SK-N-SH treated with all-trans-retinoic acid at 6 μM for 48 hours (cell line): ENCODE data around the gene EPHA8.

Experiments used
- ATAC-seq: fragments of 200-7000 bp; cut with Tn5 transposase; 3 replicates; pipeline ENCODE4 v1.9.1; 2020; ENCODE audit warnings: mild to moderate bottlenecking, moderate library complexity
- ARNTL ChIP-seq: fragments of 450-650 bp; formaldehyde crosslinking; IDR thresholded peaks from 2 replicates; pipeline ENCODE4 v1.5.0; 2020; ENCODE audit warnings: low read depth, mild to moderate bottlenecking, moderate library complexity, borderline replicate concordance
- BACH2 ChIP-seq: fragments of 250-450 bp; sonication (Bioruptor Pico); IDR thresholded peaks from 2 replicates; pipeline ENCODE4 v1.9.0; 2021; ENCODE audit warnings: mild to moderate bottlenecking, borderline replicate concordance
- CREB5 ChIP-seq: fragments of 250-450 bp; sonication (Bioruptor Pico); IDR thresholded peaks from 2 replicates; pipeline ENCODE4 v1.5.1; 2020; ENCODE audit warnings: low read depth, mild to moderate bottlenecking, moderate library complexity
- CSDC2 ChIP-seq: fragments of 250-450 bp; sonication (Bioruptor Pico); IDR thresholded peaks from 2 replicates; pipeline ENCODE4 v1.5.0; 2020; ENCODE audit warnings: mild to moderate bottlenecking, moderate library complexity
- CSRNP3 ChIP-seq: fragments of 250-450 bp; sonication (Bioruptor Pico); IDR thresholded peaks from 2 replicates; pipeline ENCODE4 v1.5.1; 2021; ENCODE audit warnings: mild to moderate bottlenecking, moderate library complexity
- ESRRG ChIP-seq: fragments of 250-450 bp; sonication (Bioruptor Pico); IDR thresholded peaks from 2 replicates; pipeline ENCODE4 v1.6.1; 2021; ENCODE audit warnings: mild to moderate bottlenecking
- GLIS3 ChIP-seq: fragments of 250-450 bp; sonication (Bioruptor Pico); IDR thresholded peaks from 2 replicates; pipeline ENCODE4 v1.5.0; 2020; ENCODE audit warnings: mild to moderate bottlenecking, moderate library complexity
- ISL1 ChIP-seq: fragments of 250-450 bp; sonication (Bioruptor Pico); IDR thresholded peaks from 2 replicates; pipeline ENCODE4 v2.1.2; 2022; ENCODE audit warnings: mild to moderate bottlenecking, moderate library complexity
- OSR1 ChIP-seq: fragments of 250-450 bp; sonication (Bioruptor Pico); IDR thresholded peaks from 2 replicates; pipeline ENCODE4 v1.8.0; 2022; ENCODE audit warnings: moderate library complexity, mild to moderate bottlenecking, inconsistent platforms
- PATZ1 ChIP-seq: fragments of 250-450 bp; sonication (Bioruptor Pico); IDR thresholded peaks from 2 replicates; pipeline ENCODE4 v1.8.0; 2020; ENCODE audit warnings: mild to moderate bottlenecking, moderate library complexity, borderline replicate concordance
- POU6F1 ChIP-seq: fragments of 250-450 bp; sonication (Bioruptor Pico); IDR thresholded peaks from 2 replicates; pipeline ENCODE4 v1.8.0; 2021; ENCODE audit warnings: low read depth, mild to moderate bottlenecking, moderate library complexity, borderline replicate concordance
- PPARA ChIP-seq: fragments of 250-450 bp; sonication (Bioruptor Pico); IDR thresholded peaks from 2 replicates; pipeline ENCODE4 v1.5.0; 2020; ENCODE audit warnings: mild to moderate bottlenecking, borderline replicate concordance
- RARB ChIP-seq: fragments of 250-450 bp; sonication (Bioruptor Pico); IDR thresholded peaks from 2 replicates; pipeline ENCODE4 v1.8.0; 2021; ENCODE audit warnings: mild to moderate bottlenecking, moderate library complexity
- SNAI2 ChIP-seq: fragments of 250-450 bp; sonication (Bioruptor Pico); IDR thresholded peaks from 2 replicates; pipeline ENCODE4 v1.5.0; 2020; ENCODE audit warnings: mild to moderate bottlenecking, moderate library complexity
- TCF4 ChIP-seq: fragments of 250-450 bp; sonication (Bioruptor Pico); IDR thresholded peaks from 2 replicates; pipeline ENCODE4 v1.8.0; 2021; ENCODE audit warnings: mild to moderate bottlenecking, moderate library complexity, borderline replicate concordance
- TOX ChIP-seq: fragments of 250-450 bp; sonication (Bioruptor Pico); IDR thresholded peaks from 2 replicates; pipeline ENCODE4 v1.8.0; 2021; ENCODE audit warnings: mild to moderate bottlenecking, moderate library complexity, borderline replicate concordance
- TSHZ2 ChIP-seq: fragments of 250-450 bp; sonication (Bioruptor Pico); IDR thresholded peaks from 2 replicates; pipeline ENCODE4 v1.5.0; 2020; ENCODE audit warnings: mild to moderate bottlenecking, moderate library complexity
- ZC3H10 ChIP-seq: fragments of 250-450 bp; sonication (Bioruptor Pico); IDR thresholded peaks from 2 replicates; pipeline ENCODE4 v1.5.1; 2021; ENCODE audit warnings: mild to moderate bottlenecking, moderate library complexity
- ZFP3 ChIP-seq: fragments of 250-450 bp; sonication (Bioruptor Pico); IDR thresholded peaks from 2 replicates; pipeline ENCODE4 v1.5.0; 2020; ENCODE audit warnings: mild to moderate bottlenecking, moderate library complexity
- ZFP30 ChIP-seq: fragments of 450-650 bp; formaldehyde crosslinking; IDR thresholded peaks from 2 replicates; pipeline ENCODE4 v1.5.0; 2022; ENCODE audit warnings: mild to moderate bottlenecking, moderate library complexity
- ZNF565 ChIP-seq: fragments of 450-650 bp; formaldehyde crosslinking; conservative IDR thresholded peaks from 2 replicates; pipeline ENCODE4 v1.5.0; 2020; ENCODE audit warnings: low read depth, mild to moderate bottlenecking, moderate library complexity
- ZNF70 ChIP-seq: fragments of 450-650 bp; formaldehyde crosslinking; IDR thresholded peaks from 2 replicates; pipeline ENCODE4 v1.5.0; 2020; ENCODE audit warnings: mild to moderate bottlenecking, moderate library complexity
- ZNF8 ChIP-seq: fragments of 450-650 bp; formaldehyde crosslinking; IDR thresholded peaks from 2 replicates; pipeline ENCODE4 v1.5.0; 2020; ENCODE audit warnings: mild to moderate bottlenecking, moderate library complexity

The EPHA8 gene

GRCh38 chr1:22646384-22646783, 83.1 kb downstream of the EPHA8 start:
- TF ChIP-seq BACH2 (no peak), ARNTL (CRISPR knock-in tag) (no peak), OSR1 (no peak), ZFP3 (CRISPR knock-in tag) (no peak), ZFP30 (CRISPR knock-in tag) (no peak), ISL1 (CRISPR knock-in tag) (no peak), TSHZ2 (no peak), ZC3H10 (no peak), ZNF8 (CRISPR knock-in tag) (no peak), GLIS3 (CRISPR knock-in tag) (no peak), CSRNP3 (CRISPR knock-in tag) (no peak), POU6F1 (CRISPR knock-in tag) (no peak), ZNF565 (no peak), CREB5 (CRISPR knock-in tag) (no peak), CSDC2 (CRISPR knock-in tag) (no peak), RARB (no peak), ESRRG (no peak), PPARA (CRISPR knock-in tag) (no peak)
- TF ChIP-seq, all 23 proteins: peak for 0
- no peak for ATAC-seq

GRCh38 chr1:22650089-22650693, 86.9 kb downstream of the EPHA8 start:
- TF ChIP-seq PATZ1 (CRISPR knock-in tag) (no peak), ZFP3 (CRISPR knock-in tag) (no peak), TCF4 (CRISPR knock-in tag) (no peak), PPARA (CRISPR knock-in tag) (no peak), OSR1 (no peak), GLIS3 (CRISPR knock-in tag) (no peak), RARB (no peak), ISL1 (CRISPR knock-in tag) (no peak), POU6F1 (CRISPR knock-in tag) (no peak), SNAI2 (no peak), CSDC2 (CRISPR knock-in tag) (no peak), ZNF565 (no peak), TSHZ2 (no peak), ZNF70 (CRISPR knock-in tag) (no peak), TOX (CRISPR knock-in tag) (no peak), ZNF8 (CRISPR knock-in tag) (no peak)
- TF ChIP-seq, all 23 proteins: peak for 0
- ATAC-seq: no peak
